ENCODE measurements around the gene GPR17. TPM values are rescaled to one million over a fixed set of nuclear protein-coding genes. Genes with fewer than 3 reads are reported as not detected.
A peak's percentile ranks its signal among the peaks of the same experiment; 100 is the strongest.

GPR17 gene
- total RNA-seq, 4 donors from 2014 or later = not detected

DNA sequence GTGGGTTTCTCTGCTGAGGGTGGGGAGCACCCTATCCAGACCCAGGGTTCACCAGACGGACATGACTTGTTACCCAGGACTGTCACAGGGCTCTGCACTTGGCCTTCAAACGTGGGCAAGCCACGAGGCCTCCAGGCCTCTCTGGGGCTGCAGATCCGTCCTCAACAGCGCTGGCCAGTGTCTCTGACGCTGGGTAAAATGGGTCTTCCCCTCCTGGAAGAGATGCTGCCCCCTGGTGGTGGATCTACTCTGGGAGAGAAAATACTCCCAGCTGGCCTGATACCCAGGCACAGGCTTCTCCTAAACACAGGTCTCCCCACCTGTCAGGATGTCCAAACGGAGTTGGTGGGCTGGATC is 3.7 kb downstream of the GPR17 start:
- DNase-seq (ENCODE audit: low spot score) (peak; percentile 91), ATAC-seq (ENCODE audit: low FRiP score) (peak; percentile 50)

DNA sequence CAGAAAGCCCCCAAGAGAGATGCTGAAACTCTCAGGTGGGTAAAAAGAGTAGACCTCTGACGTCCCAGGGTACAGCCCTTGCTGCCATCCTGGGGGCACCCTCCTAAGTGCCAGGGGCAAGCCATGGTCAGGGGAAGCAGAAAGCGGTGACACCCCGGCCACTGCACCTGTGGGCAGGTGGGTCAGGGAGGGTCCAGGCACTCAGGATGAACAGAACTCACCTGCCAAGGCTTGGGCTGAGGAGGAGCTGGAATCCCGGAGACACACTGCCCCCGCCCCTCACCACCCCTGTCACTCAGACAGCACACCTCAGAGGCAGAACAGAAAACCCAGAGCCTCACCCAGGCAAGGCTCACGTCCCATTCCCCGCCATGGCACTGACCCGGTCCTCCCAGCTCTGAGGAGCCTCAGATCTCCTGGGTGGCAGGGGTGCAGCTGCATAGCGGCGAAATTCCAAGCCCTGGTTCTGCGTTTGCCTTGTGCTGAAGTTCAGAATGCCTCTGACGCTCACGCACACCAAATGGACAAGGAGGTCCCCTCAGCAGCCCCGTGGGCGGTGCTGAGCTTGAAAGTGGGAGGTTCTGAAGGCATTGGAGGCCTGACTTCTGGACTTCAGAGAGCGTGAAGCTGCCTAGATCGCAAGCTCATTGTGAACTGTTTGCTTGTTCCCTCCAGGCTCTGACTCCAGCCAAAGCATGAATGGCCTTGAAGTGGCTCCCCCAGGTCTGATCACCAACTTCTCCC is 4.3 kb downstream of the GPR17 start:
- TF ChIP-seq, protein P1, sequence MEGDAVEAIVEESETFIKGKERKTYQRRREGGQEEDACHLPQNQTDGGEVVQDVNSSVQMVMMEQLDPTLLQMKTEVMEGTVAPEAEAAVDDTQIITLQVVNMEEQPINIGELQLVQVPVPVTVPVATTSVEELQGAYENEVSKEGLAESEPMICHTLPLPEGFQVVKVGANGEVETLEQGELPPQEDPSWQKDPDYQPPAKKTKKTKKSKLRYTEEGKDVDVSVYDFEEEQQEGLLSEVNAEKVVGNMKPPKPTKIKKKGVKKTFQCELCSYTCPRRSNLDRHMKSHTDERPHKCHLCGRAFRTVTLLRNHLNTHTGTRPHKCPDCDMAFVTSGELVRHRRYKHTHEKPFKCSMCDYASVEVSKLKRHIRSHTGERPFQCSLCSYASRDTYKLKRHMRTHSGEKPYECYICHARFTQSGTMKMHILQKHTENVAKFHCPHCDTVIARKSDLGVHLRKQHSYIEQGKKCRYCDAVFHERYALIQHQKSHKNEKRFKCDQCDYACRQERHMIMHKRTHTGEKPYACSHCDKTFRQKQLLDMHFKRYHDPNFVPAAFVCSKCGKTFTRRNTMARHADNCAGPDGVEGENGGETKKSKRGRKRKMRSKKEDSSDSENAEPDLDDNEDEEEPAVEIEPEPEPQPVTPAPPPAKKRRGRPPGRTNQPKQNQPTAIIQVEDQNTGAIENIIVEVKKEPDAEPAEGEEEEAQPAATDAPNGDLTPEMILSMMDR (IDR thresholded peaks at IDR 0.05) = no peak
- ATAC-seq (ENCODE audit: low FRiP score) = no peak

More for the DNA sequence above, 3.7 kb downstream of the GPR17 start:
- TF ChIP-seq, protein P1 (IDR thresholded peaks at IDR 0.05) = no peak

DNA sequence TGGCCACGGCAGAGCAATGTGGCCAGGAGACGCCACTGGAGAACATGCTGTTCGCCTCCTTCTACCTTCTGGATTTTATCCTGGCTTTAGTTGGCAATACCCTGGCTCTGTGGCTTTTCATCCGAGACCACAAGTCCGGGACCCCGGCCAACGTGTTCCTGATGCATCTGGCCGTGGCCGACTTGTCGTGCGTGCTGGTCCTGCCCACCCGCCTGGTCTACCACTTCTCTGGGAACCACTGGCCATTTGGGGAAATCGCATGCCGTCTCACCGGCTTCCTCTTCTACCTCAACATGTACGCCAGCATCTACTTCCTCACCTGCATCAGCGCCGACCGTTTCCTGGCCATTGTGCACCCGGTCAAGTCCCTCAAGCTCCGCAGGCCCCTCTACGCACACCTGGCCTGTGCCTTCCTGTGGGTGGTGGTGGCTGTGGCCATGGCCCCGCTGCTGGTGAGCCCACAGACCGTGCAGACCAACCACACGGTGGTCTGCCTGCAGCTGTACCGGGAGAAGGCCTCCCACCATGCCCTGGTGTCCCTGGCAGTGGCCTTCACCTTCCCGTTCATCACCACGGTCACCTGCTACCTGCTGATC is 4.9 kb downstream of the GPR17 start:
- TF ChIP-seq, protein P1 (IDR thresholded peaks at IDR 0.05) = no peak
- ATAC-seq (ENCODE audit: low FRiP score) (no peak), DNase-seq (ENCODE audit: low spot score) (no peak)

More for the DNA sequence above, 4.3 kb downstream of the GPR17 start:
- no peak for DNase-seq (ENCODE audit: low spot score)

DNA sequence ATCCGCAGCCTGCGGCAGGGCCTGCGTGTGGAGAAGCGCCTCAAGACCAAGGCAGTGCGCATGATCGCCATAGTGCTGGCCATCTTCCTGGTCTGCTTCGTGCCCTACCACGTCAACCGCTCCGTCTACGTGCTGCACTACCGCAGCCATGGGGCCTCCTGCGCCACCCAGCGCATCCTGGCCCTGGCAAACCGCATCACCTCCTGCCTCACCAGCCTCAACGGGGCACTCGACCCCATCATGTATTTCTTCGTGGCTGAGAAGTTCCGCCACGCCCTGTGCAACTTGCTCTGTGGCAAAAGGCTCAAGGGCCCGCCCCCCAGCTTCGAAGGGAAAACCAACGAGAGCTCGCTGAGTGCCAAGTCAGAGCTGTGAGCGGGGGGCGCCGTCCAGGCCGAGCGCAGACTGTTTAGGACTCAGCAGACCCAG is 5.4 kb downstream of the GPR17 start:
- ATAC-seq (ENCODE audit: low FRiP score) (no peak), DNase-seq (ENCODE audit: low spot score) (no peak)
- TF ChIP-seq, protein P1 (IDR thresholded peaks at IDR 0.05) = no peak

DNA sequence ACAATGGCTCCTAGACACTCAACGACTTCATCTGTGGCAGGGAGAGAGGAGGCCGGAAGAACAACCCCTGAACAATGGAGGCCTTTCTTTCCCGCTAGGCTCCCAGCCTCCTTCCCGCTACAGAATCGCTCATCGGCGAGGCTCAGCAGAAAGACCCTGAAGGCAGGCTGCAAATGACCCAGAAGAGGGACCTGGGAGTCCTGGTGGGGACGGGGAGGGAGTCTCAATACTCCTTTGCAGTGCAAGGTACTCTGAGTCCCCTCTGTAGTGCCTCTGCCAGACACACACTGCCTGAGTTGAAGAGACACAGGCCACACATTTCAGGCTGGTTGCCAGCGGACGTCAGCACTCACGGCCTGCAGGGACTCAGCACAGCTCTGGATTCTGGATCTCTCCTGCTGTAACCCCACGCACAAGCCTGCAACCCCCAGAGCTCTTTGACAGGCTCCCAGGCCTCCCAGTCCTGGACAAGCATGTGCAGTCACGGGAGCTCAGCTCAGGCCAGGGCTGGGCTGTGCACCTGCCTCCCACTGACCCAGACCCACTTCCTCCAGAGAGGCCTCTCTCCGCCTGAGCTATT is 6.1 kb downstream of the GPR17 start:
- no peak for DNase-seq (ENCODE audit: low spot score)

DNA sequence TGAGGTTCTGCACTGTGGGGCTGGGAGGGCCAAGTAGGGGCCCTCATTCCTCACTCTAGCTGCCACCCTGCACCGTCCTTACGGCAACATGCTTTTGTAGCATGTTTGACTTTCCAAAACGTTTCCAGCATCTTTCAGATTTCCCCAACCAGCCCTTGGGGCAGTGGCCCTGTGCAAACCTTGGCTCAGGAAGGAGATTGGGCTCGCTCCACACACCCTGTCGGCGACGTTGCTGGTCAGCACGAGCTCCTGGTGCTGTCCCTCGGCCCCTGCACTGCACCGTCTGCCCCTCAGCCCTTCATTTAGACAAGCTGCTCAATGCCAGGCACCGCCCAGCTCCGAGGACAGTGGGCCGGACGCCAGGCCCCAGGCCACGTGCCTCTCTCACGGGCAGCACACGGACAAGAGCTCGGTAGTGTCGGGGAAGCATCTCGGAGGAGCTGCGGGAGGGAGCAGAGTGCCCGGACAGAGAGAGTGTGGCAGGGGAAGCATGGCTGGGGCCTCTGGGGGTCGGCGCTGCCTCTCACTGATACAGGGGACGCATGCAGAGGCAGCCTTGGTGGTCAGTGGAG is 6.9 kb downstream of the GPR17 start:
- ATAC-seq (ENCODE audit: low FRiP score) (no peak), DNase-seq (ENCODE audit: low spot score) (no peak)
- TF ChIP-seq, protein P1 (IDR thresholded peaks at IDR 0.05) = no peak

More for the DNA sequence above, 6.1 kb downstream of the GPR17 start:
- no peak for ATAC-seq (ENCODE audit: low FRiP score)
- TF ChIP-seq, protein P1 (IDR thresholded peaks at IDR 0.05) = no peak

Data from omental fat pad (tissue), 4 donors.